Hypothalamus (tissue), 51 donors: ENCODE measurements around the gene XPNPEP2.

ENCODE experiments used
- DNase-seq, 51 donors: peaks; one replicate each; lab custom pipeline; 2025; lab: John Stamatoyannopoulos, UW

XPNPEP2 gene

GRCh38 chrX:129738466-129739308, at the start of gene XPNPEP2:
Gene XPNPEP2, plus strand, starts transcription at chrX:129738979. Its CDS starts 235 bp downstream, at chrX:129739214.
- DNase-seq: no peak

GRCh38 chrX:129689796-129690195, 49.0 kb upstream of the XPNPEP2 start:
- DNase-seq: no peak

- no peak for DNase-seq
Measured at GRCh38 chrX:129690435-129690834, 48.3 kb upstream of the XPNPEP2 start.

- DNase-seq: no peak
Measured at GRCh38 chrX:129693354-129693753, 45.4 kb upstream of the XPNPEP2 start.

- no peak for DNase-seq
Measured at GRCh38 chrX:129694805-129695204, 44.0 kb upstream of the XPNPEP2 start.

GRCh38 chrX:129695535-129695934, 43.2 kb upstream of the XPNPEP2 start:
- no peak for DNase-seq

GRCh38 chrX:129695937-129696336, 42.8 kb upstream of the XPNPEP2 start:
- DNase-seq: no peak

GRCh38 chrX:129696463-129697155, 42.2 kb upstream of the XPNPEP2 start:
- DNase-seq: no peak

- no peak for DNase-seq
Measured at GRCh38 chrX:129697204-129697829, 41.5 kb upstream of the XPNPEP2 start.

- DNase-seq: no peak
Measured at GRCh38 chrX:129698150-129698549, 40.6 kb upstream of the XPNPEP2 start.

- DNase-seq: no peak
Measured at GRCh38 chrX:129700536-129700935, 38.2 kb upstream of the XPNPEP2 start.

GRCh38 chrX:129701624-129702069, 37.1 kb upstream of the XPNPEP2 start:
- peak in 32 of 51 donors; percentile 1 to 53 (median 22) for DNase-seq

GRCh38 chrX:129704491-129704890, 34.3 kb upstream of the XPNPEP2 start:
- DNase-seq: no peak

GRCh38 chrX:129705377-129705925, 33.3 kb upstream of the XPNPEP2 start:
- no peak for DNase-seq

- no peak for DNase-seq
Measured at GRCh38 chrX:129705988-129706387, 32.8 kb upstream of the XPNPEP2 start.

GRCh38 chrX:129706400-129707072, 32.2 kb upstream of the XPNPEP2 start:
- DNase-seq: peak; percentile 2 to 91 (median 63)

- no peak for DNase-seq
Measured at GRCh38 chrX:129714581-129714980, 24.2 kb upstream of the XPNPEP2 start.

GRCh38 chrX:129716507-129716906, 22.3 kb upstream of the XPNPEP2 start:
- DNase-seq: no peak

GRCh38 chrX:129717892-129718291, 20.9 kb upstream of the XPNPEP2 start:
- peak in 2 of 51 donors; percentile 0 to 21 for DNase-seq

- DNase-seq: no peak
Measured at GRCh38 chrX:129718676-129719075, 20.1 kb upstream of the XPNPEP2 start.
